GM21528 (cell line): ENCODE results near the gene BCAM.

Experiments used
- ATAC-seq: cut with Tn5 transposase; IDR thresholded peaks from one replicate; pipeline ENCODE4 v1.9.1; 2021; ENCODE audit warnings: mild to moderate bottlenecking, moderate library complexity; ENCODE audit not compliant: unreplicated experiment, low FRiP score

The BCAM gene

DNA sequence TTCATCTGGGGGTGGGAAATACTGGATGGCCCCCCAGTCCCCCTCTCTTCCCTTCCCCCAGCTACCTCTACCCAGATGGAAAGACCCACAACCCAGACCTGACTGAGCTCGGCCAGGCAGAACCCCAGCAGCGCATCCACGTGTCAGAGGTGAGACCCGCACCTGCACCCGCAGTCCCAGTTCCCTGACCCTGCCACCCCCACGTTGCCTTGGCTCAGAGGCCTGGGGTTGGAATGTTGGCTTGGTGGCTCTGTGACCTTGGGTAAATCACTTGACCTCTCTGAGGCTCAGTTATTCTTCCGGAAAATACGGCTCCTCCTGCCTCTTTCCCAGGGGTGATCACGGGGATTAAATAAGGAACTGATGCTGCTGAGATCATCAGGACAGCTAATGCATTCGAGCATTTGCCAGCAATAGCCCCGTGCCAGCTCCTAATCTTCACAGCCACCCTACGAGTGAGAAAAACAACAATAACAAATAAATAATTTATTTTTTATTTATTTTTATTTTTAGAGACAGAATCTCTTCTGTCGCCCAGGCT lies 18.9 kb upstream of the BCAM start:
- no peak for ATAC-seq

DNA sequence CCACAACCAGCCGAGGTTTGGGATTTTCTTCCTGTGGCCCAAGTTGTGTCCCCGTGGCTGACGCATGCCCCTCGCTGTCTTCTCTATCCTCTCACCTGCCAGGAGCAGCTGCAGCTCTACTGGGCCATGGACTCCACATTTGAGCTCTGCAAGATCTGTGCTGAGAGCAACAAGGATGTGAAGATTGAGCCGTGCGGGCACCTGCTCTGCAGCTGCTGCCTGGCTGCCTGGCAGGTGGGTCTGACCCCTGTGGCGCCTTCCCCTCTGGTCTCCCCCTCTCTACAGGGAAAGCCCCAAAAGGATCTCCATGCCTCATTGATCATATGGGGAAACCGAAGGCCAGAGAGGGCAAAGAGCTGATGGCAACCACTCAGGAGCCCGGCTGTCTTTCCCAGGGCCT lies 16.6 kb upstream of the BCAM start:
- ATAC-seq = no peak

DNA sequence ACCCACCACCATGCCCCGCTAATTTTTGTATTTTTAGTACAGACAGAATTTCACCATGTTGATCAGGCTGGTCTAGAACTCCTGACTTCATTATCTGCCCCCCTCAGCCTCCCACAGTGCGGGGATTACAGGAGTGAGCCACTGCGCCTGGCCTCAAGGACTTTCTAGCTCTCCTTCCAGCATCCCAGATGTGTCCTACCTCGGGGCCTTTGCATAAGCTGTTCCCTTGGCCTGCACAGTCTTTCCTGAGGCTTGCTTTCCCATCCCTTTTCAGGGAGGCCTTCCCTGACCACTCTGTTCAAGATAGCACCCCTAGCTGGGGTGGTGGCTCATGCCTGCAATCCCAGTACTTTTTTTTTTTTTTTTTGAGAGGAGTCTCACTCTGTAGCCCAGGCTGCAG lies 14.3 kb upstream of the BCAM start:
- no peak for ATAC-seq

DNA sequence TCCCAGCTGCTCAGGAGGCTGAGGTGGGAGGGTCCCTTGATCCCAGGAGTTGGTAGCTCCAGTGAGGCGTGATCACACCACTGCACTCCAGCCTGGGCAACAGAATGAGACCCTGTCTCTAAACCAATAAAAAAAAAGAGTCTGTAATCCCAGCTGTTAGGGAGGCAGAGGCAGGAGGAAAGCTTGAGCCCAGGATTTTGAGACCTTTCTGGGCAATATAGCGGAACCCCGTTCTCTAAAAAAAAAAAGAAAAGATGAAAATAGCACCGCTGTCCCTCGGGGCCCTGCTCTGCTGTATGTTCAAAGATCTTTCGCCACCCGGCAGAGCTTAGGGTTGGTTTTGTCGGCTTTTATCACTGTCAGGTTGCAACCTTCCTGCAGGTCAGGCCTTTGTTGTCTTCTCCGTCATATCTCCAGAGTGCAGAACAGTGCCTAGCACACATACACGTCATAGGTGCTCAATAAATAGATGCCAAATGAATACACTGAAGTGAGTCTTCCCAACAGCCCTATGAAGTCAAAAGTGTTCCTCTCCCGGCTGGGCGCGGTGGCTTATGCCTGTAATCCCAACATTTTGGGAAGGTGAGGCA lies 13.4 kb upstream of the BCAM start:
- ATAC-seq = no peak

DNA sequence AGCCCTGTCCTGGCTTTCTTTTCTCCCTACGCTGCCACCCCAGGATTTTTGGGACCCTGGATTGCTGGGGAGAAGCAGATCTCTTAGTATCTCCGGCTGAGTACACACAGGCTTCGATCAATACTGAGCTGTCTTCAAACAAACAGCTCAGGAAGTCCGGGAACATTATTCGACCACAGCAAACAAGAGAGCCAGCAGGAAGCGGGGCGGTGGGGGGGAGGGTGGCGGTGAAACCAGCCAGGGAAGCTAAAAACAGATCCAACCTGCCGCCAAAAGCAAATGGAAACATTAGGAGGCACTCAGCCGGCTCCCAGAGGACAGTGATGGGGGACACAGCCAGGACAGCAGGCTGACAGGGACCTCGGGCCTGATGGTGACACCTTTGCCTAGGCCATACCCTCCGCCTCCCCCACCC lies 12.2 kb upstream of the BCAM start:
- ATAC-seq = no peak

DNA sequence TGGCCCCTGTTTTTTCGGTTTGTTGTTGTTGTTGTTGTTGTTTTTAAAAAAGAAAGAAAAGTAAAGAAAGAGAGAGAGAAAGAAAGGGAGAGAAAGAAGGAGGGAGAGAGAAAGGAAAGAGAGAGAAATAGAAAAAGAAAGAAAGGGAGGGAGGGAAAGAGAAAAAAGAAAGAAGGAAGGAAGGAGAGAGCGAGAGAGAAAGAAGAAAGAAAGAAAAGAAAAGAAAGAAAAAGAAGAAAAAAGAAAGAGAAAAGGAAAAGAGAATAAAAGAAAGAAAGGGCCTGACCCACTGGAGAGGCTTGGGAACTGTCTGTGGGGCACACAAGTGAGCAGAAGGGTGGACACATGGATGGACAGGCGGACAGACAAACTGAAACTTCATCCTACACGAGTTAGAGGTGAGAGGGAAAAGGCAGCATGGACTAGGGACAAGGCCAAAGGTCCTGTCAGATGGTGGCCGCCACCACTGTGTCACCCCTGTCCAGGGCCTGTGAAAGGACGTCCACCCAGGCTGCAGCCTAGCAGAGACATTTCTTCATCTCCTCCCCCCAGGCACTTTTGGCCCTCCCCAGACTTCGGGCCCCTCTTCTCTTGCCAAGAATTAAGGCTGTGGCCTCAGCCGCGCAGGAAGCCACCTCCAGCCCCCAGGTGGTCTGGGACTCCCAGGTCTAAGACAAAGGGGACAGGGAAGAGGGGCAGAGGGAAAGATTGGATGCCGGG lies 9.1 kb upstream of the BCAM start:
- no peak for ATAC-seq

DNA sequence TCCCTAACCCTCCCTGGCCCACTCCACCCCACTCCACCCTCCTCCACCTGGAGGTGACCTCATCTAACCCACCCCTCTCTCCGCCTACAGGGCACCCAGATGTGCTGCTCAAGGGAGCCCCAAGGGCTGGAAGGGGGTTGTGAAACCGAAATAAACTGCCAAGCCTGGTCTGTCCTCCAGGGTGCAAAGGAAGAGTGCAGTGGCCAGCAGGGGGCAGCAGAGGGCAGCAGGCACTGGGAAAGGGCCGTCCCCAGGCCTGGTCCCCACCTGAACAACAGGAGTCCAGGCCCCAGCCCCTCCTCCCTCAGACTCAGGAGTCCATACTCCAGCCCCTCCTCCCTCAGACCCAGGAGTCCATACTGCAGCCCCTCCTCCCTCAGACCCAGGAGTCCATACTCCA lies 8.4 kb upstream of the BCAM start:
- no peak for ATAC-seq

DNA sequence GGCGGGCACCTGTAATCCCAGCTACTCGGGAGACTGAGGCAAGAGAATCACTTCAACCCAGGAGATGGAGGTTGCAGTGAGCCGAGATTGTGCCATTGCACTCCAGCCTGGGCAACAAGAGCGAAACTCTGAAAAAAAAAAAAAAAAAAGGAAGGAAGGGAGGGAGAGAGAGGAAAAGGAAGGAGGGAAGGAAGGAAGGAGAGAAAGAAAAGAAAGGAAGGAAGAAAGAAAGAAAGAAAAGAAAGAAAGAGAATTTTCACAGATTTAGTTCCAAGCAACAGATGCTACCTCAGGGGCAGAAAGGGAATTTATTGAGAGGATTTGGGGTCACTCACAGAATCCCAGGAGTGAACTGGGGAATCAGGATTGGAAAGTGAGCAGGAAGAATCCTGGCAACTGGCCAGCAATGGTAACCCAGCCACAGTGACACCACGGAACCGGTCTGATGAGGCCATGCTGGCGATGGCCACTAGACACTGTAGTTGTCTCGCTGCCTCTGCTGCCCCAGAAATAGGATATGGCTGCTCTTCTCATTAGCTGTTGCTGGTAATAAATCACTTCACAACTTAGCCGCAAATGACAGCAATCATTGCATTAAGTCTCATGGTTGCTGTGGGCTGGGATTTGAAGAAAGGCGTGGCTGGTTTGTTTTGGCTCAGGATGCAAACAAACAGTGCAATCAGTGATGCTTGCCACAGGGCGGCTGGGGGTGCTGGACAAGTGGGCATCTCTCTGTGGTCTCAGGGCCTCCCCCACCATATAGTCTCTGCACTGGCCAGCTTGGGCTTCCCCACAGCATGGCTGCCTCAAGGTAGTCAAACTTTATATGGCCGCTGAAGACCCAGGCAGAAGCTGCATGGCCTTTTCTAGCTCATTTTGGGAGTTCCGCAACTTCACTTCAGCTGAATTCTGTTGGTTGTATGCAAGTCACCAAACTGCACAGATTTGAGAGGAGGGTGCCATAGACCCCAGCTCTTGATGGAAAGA lies 5.2 kb upstream of the BCAM start:
- no peak for ATAC-seq

DNA sequence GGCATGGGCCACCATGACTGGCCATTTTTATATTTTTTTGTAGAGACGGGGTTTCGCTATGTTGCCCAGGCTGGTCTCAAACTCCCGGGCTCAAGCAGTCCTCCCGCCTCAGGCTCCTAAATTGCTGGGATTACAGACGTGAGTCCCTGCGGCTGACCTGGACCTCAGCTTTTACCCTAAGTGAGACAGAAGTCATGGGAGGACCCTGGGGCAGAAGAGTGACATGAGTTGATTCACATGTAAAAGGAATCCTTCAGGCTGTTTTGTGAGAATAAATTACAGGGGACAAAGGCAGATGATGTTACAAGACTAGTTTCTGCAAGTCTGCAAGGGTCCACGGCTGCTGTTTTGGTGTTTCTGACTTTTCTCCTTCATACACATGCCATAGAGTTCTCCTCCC lies 2.6 kb upstream of the BCAM start:
- no peak for ATAC-seq

DNA sequence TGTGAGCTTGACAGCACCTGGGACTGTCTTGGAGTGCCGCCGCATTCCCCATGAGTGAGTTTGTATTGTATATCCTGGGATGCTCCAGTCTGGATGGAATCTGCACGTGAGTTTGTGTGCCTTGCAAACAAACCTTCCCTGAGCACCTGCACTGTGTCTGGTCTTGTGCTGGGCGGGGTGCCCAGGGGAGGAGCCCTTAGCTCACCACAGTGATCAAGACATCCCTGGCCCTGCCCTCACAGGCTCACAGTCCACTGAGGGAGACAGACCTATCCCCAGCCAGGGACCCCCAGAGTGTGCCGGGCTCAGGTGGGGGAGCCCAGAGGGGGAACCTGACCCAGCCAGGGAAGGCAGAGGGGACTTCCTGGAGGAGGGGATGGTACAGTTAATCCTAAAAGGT lies 1.7 kb upstream of the BCAM start:
- ATAC-seq = no peak

DNA sequence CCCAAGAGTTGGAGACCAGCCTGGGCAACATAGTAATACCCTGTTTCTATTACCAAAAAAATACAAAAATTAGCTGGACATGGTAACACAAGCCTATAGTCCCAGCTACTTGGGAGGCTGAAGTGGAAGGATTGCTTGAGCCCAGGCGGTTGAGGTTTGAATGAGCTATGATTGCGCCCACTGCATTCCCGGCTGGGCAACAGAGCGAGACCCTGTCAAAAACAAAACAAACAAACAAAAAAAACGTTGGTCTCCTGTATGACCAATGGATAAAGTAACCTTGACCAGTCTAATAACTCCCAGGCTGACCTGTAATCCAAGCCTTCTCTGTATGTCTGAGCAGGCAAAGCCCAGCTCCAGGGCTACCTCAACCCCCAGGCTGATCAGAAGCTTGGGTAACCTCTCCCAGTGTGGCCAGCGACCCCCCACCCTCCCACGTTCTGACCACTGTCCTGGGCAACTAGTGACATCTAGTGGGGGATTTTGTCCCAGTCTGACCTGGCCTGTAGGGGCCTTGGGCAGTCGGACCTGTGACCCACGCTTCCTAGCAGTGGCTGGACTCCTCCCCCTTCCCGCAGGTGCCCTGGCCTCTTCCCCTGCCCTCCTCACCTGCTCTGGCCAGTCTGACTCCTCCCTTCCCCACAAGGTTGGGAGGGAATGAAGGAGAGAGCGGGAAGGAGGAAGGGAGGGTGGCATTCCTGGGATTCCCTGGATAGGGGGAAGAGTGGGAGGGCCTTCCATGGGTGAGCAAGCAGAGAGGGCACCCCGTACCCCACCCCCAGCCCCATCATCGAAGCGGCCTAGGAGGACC lies 1.0 kb upstream of the BCAM start:
- no peak for ATAC-seq

DNA sequence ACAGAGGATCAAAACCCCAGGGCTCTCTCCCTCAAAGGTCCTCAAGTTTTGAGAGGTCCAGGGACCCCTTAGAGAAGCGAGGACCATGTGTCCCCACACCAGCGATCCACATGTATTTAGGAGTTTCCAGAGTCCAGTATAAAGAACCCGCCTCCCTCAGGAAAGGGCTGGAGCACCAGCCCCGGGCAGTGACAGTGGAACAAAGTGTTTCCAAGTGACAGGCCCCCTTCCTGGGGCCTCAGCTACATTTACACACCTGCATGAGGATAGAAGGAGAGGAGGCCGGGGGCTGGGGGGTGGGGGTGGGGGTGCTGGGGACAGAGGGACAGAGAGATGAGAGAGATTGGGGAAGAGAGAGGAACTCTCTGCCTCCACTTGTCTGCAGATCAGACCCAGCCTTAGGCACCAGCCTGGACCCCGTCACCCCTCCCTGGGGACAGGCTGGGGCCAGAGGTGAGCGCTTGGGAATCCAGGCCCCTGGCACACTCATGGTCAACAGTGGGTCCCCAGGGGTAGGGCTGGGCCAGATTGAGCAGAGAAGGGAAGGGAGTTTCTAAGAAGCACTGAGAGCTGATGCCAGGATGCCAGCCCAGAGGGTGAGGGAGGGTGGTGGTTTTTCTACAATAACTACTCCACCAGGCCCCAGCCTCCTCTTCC lies 802 bp downstream of the BCAM start:
- ATAC-seq = no peak

DNA sequence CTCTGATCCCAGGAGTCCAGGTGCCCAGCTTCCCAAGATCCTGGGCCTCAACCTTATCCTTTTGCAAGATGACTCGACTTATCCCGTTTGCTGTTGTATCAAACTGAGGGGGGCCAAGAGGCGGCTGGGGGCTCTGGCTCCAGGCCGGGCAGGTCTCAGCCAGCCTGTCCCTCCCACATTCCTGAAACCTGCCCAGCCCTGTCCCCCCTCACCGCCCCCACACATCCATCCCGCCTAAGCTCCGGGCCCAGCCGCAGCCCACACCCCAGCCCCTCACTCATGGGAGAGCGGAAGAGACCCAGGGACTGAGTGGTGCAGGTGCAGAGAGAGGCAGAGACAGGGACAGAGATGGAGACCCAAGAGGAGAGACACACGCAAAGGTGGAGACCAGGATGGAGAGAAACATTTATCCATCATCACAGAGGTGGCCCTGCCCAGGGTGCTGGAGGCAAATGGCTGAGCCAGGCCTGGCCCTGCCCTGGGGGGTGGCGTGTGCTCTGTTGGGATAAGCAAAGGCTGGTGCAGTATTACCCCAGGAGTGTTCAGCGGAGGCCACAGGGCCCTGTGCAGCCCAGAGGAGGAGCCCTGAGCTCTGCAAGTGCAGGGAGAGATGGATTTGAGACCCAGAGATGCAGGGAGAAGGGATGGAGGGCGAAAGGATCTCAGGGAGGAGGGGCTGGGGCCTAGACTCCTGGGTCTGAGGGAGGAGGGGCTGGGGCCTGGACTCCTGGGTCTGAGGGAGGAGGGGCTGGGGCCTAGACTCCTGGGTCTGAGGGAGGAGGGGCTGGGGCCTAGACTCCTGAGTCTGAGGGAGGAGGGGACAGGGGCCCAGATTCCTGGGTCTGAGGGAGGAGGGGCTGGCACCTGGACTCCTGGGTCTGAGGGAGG lies 1.6 kb downstream of the BCAM start:
- no peak for ATAC-seq

DNA sequence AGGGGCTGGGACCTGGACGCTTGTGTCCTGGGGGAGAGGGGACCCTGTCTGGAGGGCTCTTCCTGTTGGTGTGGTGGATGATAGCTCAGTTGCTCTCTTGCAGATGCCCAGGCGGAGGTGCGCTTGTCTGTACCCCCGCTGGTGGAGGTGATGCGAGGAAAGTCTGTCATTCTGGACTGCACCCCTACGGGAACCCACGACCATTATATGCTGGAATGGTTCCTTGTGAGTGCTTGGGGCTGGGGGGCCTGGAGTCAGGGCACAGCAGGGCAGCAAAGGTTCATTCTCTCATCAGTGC lies 2.2 kb downstream of the BCAM start:
- ATAC-seq = no peak

DNA sequence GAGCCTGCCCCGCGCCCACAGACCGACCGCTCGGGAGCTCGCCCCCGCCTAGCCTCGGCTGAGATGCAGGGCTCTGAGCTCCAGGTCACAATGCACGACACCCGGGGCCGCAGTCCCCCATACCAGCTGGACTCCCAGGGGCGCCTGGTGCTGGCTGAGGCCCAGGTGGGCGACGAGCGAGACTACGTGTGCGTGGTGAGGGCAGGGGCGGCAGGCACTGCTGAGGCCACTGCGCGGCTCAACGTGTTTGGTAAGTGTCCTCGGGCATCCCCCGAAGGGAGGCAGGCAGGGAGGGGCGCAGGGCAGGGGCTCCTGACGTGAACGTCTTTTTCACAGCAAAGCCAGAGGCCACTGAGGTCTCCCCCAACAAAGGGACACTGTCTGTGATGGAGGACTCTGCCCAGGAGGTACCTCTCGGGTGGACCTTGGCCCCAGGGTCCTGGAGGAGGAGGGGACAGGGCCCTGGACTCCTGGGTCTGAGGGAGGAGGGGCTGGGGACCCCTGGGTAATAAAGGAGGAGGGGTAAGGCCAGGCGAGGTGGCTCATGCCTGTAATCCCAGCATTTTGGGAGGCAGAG lies 3.3 kb downstream of the BCAM start:
- no peak for ATAC-seq

DNA sequence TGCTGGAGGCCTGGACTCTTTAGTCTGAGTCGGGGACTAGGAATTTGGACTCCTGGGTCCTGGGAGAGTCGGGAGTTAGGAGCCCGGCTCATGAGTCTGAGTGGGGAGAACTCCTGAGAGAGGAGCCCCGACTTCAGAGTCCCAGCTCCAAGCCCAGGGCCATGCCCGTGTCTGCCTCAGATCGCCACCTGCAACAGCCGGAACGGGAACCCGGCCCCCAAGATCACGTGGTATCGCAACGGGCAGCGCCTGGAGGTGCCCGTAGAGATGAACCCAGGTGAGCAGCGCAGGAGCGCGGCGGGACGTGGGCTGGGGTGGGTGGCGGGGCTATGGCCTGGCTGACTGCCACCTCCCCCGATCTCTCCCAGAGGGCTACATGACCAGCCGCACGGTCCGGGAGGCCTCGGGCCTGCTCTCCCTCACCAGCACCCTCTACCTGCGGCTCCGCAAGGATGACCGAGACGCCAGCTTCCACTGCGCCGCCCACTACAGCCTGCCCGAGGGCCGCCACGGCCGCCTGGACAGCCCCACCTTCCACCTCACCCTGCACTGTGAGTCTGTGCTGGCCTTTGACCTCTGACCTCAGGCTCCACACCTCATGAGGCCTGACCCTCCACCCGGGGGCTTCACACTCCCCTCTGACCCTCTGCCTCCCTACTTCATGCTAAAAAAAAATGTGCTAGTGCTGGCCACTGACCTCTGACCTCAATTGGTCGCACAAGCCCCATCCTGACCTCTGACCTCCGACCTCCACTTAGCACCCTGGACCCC lies 4.4 kb downstream of the BCAM start:
- no peak for ATAC-seq

DNA sequence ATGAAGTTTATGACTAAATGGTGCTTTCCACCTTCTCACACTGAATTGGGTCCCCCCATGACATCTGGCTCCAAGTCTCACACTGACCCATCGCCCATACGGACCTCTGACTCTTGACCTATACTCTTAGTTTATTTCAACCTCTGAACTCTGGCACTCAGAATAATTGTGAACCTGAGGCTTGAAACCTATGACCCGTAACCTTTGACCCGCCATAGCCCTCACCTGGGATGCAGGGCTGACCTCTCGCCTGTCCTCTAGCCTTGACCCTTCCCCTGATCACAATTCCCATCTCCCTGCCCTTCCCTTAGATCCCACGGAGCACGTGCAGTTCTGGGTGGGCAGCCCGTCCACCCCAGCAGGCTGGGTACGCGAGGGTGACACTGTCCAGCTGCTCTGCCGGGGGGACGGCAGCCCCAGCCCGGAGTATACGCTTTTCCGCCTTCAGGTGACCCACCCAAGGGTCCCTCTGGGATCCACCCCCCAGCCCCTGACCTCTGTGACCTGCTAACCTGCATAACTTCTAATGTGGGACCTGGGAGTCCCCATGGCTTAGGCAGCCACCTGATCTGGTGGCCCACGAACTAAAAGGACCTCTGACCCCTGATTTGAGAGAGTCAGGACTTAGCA lies 5.1 kb downstream of the BCAM start:
- ATAC-seq = no peak

DNA sequence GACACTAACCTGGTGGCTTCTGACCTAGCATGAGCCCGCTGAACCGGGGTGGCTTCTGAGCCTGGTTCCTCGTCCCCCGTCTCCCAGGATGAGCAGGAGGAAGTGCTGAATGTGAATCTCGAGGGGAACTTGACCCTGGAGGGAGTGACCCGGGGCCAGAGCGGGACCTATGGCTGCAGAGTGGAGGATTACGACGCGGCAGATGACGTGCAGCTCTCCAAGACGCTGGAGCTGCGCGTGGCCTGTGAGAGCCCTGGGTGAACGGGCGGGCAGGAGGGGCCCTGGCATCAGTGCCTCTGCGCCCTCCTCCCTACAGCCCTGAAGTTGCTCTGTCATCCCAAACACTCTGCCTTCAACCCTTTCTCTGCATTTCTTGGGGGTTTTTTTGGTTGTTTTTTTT lies 5.6 kb downstream of the BCAM start:
- no peak for ATAC-seq
